Measurements from ENCODE around the gene ZNF274.
A peak's percentile ranks its signal among the peaks of the same experiment; 100 is the strongest.

ZNF274 gene

GRCh38 chr19:58181902-58182576, 822 bp upstream of the ZNF274 start:
- Histone ChIP-seq H3K4me3 (ENCODE audit: low read length) (peak overlapping the region; percentile 79), H2AFZ (ENCODE audit: low read depth, low read length) (no peak overlapping the region), H3K27me3 (ENCODE audit: insufficient read depth, low read length) (no peaks in the 10 kb centered on the region), H3K4me1 (ENCODE audit: insufficient read depth, low read length) (peaks cover 7% of the 10 kb centered on the region), H3K36me3 (ENCODE audit: insufficient read depth, low read length) (peaks cover 29% of the 10 kb centered on the region), H3K9me3 (ENCODE audit: low read length) (peaks cover 60% of the 10 kb centered on the region)

DNA sequence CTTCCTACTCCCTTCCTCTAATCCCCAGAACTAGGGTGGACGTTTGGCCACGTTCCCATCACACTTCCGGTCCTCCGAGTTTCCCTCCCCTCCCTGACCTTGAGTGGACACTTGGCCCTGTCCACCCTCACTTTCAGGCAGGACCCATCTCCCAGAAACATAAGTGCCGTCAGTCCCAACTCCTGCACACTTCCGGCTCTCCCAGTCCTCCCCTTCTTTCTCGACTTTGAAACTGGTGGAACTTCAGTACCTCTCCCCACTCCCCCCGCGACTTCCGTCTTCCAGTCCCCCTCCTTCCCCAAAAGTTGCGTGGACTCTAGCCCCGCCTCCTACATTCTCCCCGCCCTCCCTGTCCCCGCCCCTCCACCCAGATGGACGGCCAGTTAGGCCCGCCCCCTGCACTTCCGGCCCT, 278 bp upstream of the ZNF274 start:
- Histone ChIP-seq H3K4me1 (ENCODE audit: insufficient read depth, low read length) (peaks cover 7% of the 10 kb centered on the region), H3K9me3 (ENCODE audit: low read length) (peaks cover 63% of the 10 kb centered on the region), H2AFZ (ENCODE audit: low read depth, low read length) (peak overlapping the region; percentile 53), H3K36me3 (ENCODE audit: insufficient read depth, low read length) (peaks cover 35% of the 10 kb centered on the region), H3K4me3 (ENCODE audit: low read length) (peak overlapping the region; percentile 79), H3K27me3 (ENCODE audit: insufficient read depth, low read length) (no peaks in the 10 kb centered on the region)

- peaks cover 39% of the 10 kb centered on the region for H3K36me3 ChIP-seq (ENCODE audit: insufficient read depth, low read length)
- no peaks in the 10 kb centered on the region for H3K27me3 ChIP-seq (ENCODE audit: insufficient read depth, low read length)
- peak overlapping the region; percentile 53 for H2AFZ ChIP-seq (ENCODE audit: low read depth, low read length)
- H3K4me1 ChIP-seq (ENCODE audit: insufficient read depth, low read length) = peaks cover 7% of the 10 kb centered on the region
- peaks cover 62% of the 10 kb centered on the region for H3K9me3 ChIP-seq (ENCODE audit: low read length)
- H3K4me3 ChIP-seq (ENCODE audit: low read length) = peak overlapping the region; percentile 79
Measured at GRCh38 chr19:58183817-58184215, 955 bp downstream of the ZNF274 start.

DNA sequence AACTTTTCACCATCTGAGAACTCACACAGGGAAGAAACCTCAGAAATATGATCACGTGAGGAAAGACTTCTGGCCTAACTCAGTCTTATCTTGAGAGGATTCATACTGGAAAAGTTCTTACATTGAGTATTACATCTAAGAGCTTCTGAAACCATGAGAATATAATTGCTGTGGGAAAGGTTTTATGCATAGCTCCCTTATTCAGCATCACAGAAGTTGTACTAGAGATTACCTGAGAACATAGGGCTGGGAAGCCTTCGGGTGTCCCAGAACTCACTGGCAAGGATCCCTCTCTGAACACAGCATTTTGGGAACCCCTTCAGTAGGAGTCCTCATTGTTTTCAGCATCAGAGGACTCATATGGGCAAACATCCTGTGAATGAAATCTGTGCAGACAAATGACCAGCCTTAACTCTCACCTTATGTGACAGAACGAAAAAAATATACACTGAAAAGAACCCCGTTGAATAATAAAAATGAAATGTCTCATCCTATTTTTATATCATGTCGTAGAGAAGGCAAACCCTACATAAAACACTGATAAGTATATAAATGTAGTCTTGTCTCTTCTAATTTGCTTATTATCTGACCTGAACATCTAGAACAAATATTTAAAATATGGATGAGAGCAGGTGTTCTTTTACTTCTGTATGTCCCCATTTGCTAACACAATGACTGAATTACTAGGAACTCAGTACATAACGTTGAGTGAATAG, 14.2 kb downstream of the ZNF274 start:
- no peaks in the 10 kb centered on the region for H3K4me1 ChIP-seq (ENCODE audit: insufficient read depth, low read length)
- H3K27me3 ChIP-seq (ENCODE audit: insufficient read depth, low read length) = no peaks in the 10 kb centered on the region
- H3K36me3 ChIP-seq (ENCODE audit: insufficient read depth, low read length) = peaks cover 93% of the 10 kb centered on the region
- H2AFZ ChIP-seq (ENCODE audit: low read depth, low read length) = no peak overlapping the region
- no peak overlapping the region for H3K4me3 ChIP-seq (ENCODE audit: low read length)
- H3K9me3 ChIP-seq (ENCODE audit: low read length) = peaks cover 92% of the 10 kb centered on the region

GRCh38 chr19:58203814-58204475, 21.1 kb downstream of the ZNF274 start:
- Histone ChIP-seq H2AFZ (ENCODE audit: low read depth, low read length) (no peak overlapping the region), H3K36me3 (ENCODE audit: insufficient read depth, low read length) (peaks cover 90% of the 10 kb centered on the region), H3K27me3 (ENCODE audit: insufficient read depth, low read length) (no peaks in the 10 kb centered on the region), H3K4me1 (ENCODE audit: insufficient read depth, low read length) (no peaks in the 10 kb centered on the region), H3K4me3 (ENCODE audit: low read length) (no peak overlapping the region), H3K9me3 (ENCODE audit: low read length) (peaks cover 94% of the 10 kb centered on the region)

- H2AFZ ChIP-seq (ENCODE audit: low read depth, low read length) = no peak overlapping the region
- peaks cover 95% of the 10 kb centered on the region for H3K9me3 ChIP-seq (ENCODE audit: low read length)
- H3K27me3 ChIP-seq (ENCODE audit: insufficient read depth, low read length) = no peaks in the 10 kb centered on the region
- H3K36me3 ChIP-seq (ENCODE audit: insufficient read depth, low read length) = peaks cover 90% of the 10 kb centered on the region
- H3K4me1 ChIP-seq (ENCODE audit: insufficient read depth, low read length) = no peaks in the 10 kb centered on the region
- no peak overlapping the region for H3K4me3 ChIP-seq (ENCODE audit: low read length)
Measured at GRCh38 chr19:58204566-58204965, 21.7 kb downstream of the ZNF274 start.

- peaks cover 96% of the 10 kb centered on the region for H3K9me3 ChIP-seq (ENCODE audit: low read length)
- no peaks in the 10 kb centered on the region for H3K27me3 ChIP-seq (ENCODE audit: insufficient read depth, low read length)
- peaks cover 97% of the 10 kb centered on the region for H3K36me3 ChIP-seq (ENCODE audit: insufficient read depth, low read length)
- no peak overlapping the region for H2AFZ ChIP-seq (ENCODE audit: low read depth, low read length)
- no peaks in the 10 kb centered on the region for H3K4me1 ChIP-seq (ENCODE audit: insufficient read depth, low read length)
- no peak overlapping the region for H3K4me3 ChIP-seq (ENCODE audit: low read length)
Measured at GRCh38 chr19:58209577-58209976, 26.7 kb downstream of the ZNF274 start.

DNA sequence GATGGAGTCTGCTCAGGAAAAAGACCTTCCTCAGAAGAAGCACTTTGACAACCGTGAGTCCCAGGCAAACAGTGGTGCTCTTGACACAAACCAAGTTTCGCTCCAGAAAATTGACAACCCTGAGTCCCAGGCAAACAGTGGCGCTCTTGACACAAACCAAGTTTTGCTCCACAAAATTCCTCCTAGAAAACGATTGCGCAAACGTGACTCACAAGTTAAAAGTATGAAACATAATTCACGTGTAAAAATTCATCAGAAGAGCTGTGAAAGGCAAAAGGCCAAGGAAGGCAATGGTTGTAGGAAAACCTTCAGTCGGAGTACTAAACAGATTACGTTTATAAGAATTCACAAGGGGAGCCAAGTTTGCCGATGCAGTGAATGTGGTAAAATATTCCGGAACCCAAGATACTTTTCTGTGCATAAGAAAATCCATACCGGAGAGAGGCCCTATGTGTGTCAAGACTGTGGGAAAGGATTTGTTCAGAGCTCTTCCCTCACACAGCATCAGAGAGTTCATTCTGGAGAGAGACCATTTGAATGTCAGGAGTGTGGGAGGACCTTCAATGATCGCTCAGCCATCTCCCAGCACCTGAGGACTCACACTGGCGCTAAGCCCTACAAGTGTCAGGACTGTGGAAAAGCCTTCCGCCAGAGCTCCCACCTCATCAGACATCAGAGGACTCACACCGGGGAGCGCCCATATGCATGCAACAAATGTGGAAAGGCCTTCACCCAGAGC, 29.6 kb downstream of the ZNF274 start:
- peaks cover 86% of the 10 kb centered on the region for H3K9me3 ChIP-seq (ENCODE audit: low read length)
- no peak overlapping the region for H3K4me3 ChIP-seq (ENCODE audit: low read length)
- no peak overlapping the region for H2AFZ ChIP-seq (ENCODE audit: low read depth, low read length)
- H3K36me3 ChIP-seq (ENCODE audit: insufficient read depth, low read length) = peaks cover 69% of the 10 kb centered on the region
- no peaks in the 10 kb centered on the region for H3K27me3 ChIP-seq (ENCODE audit: insufficient read depth, low read length)
- no peaks in the 10 kb centered on the region for H3K4me1 ChIP-seq (ENCODE audit: insufficient read depth, low read length)

DNA sequence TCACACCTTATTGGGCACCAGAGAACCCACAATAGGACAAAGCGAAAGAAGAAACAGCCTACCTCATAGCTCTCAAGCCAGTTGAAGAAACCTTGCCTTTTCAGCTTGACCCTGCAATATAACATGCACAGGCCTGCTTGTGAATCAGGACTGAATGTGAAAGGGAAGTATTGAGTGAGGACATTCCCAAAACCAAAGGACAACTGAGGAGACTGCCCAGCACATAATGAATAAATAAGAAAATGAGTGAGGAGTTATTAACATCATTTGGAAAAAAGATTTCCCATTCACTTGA, 30.2 kb downstream of the ZNF274 start:
- no peaks in the 10 kb centered on the region for H3K4me1 ChIP-seq (ENCODE audit: insufficient read depth, low read length)
- no peak overlapping the region for H3K4me3 ChIP-seq (ENCODE audit: low read length)
- peaks cover 63% of the 10 kb centered on the region for H3K36me3 ChIP-seq (ENCODE audit: insufficient read depth, low read length)
- H2AFZ ChIP-seq (ENCODE audit: low read depth, low read length) = no peak overlapping the region
- no peaks in the 10 kb centered on the region for H3K27me3 ChIP-seq (ENCODE audit: insufficient read depth, low read length)
- peaks cover 84% of the 10 kb centered on the region for H3K9me3 ChIP-seq (ENCODE audit: low read length)

DNA sequence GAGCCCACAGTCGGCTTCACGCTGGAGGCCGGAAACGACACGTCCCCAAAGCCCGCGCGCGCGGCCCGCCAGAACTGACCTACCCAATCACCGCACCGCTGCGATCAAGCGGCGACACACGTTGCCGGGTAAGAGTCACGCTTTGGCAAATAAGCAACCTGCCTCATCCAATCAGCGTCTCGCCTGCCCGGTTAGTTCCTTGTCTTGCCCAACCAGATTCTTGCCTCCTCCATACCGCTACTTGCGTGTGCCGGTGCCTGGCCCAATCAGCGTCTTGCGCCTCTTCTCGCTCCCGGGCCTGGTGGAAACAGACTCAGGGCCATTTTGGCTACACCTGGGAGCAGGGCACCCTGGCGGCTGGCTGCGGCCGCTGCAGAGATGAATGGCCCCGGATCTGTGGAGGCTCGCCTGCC, 34.2 kb downstream of the ZNF274 start:
- Histone ChIP-seq H3K36me3 (ENCODE audit: insufficient read depth, low read length) (peaks cover 24% of the 10 kb centered on the region), H2AFZ (ENCODE audit: low read depth, low read length) (no peak overlapping the region), H3K9me3 (ENCODE audit: low read length) (peaks cover 48% of the 10 kb centered on the region), H3K4me3 (ENCODE audit: low read length) (no peak overlapping the region), H3K27me3 (ENCODE audit: insufficient read depth, low read length) (no peaks in the 10 kb centered on the region), H3K4me1 (ENCODE audit: insufficient read depth, low read length) (no peaks in the 10 kb centered on the region)

- H3K9me3 ChIP-seq (ENCODE audit: low read length) = peaks cover 40% of the 10 kb centered on the region
Measured at GRCh38 chr19:58217607-58218391, 34.9 kb downstream of the ZNF274 start.

GRCh38 chr19:58218899-58219298, 36.0 kb downstream of the ZNF274 start:
- Histone ChIP-seq H3K9me3 (ENCODE audit: low read length) (peaks cover 30% of the 10 kb centered on the region), H3K36me3 (ENCODE audit: insufficient read depth, low read length) (peaks cover 6% of the 10 kb centered on the region), H2AFZ (ENCODE audit: low read depth, low read length) (no peak overlapping the region), H3K4me1 (ENCODE audit: insufficient read depth, low read length) (no peaks in the 10 kb centered on the region), H3K4me3 (ENCODE audit: low read length) (no peak overlapping the region), H3K27me3 (ENCODE audit: insufficient read depth, low read length) (no peaks in the 10 kb centered on the region)

More at GRCh38 chr19:58217607-58218391, 34.9 kb downstream of the ZNF274 start:
- Histone ChIP-seq H2AFZ (ENCODE audit: low read depth, low read length) (no peak overlapping the region), H3K4me3 (ENCODE audit: low read length) (no peak overlapping the region), H3K4me1 (ENCODE audit: insufficient read depth, low read length) (no peaks in the 10 kb centered on the region), H3K36me3 (ENCODE audit: insufficient read depth, low read length) (peaks cover 17% of the 10 kb centered on the region), H3K27me3 (ENCODE audit: insufficient read depth, low read length) (no peaks in the 10 kb centered on the region)
